Aorta (tissue), 5 donors: Measurements from ENCODE around the gene SLC5A10. TPM values are rescaled to one million over a fixed set of nuclear protein-coding genes. Genes with fewer than 3 reads are reported as not detected.
A peak's percentile ranks its signal among the peaks of the same experiment; 100 is the strongest.
"Not testable (repeated sequence)": the region's sequence is repeated elsewhere in the genome, so short reads cannot be mapped to it uniquely, and the experiment has no call there.

Experiments
- ATAC-seq: fragments of 200-7000 bp; cut with Tn5 transposase; one replicate; pipeline ENCODE4 v1.9.1; 2022; ENCODE audit warnings: moderate library complexity; ENCODE audit not compliant: low FRiP score
- DNase-seq, 2 donors: peaks; one replicate each; pipeline ENCODE4 v3.0.0-alpha.2; 2020
- H3K27ac ChIP-seq, 2 donors: one replicate each; pipeline ENCODE4 v1.5.1; 2013; ENCODE audit warnings: low read length in 2 of 2, mild to moderate bottlenecking in 2 of 2, moderate library complexity in 2 of 2, control low read depth in 1 of 2, inconsistent platforms in 1 of 2, low read depth in 1 of 2
- H3K27me3 ChIP-seq, 2 donors: one replicate each; pipeline ENCODE4 v1.6.1; 2013; ENCODE audit warnings: control low read depth in 1 of 2, low read length in 1 of 2, mild to moderate bottlenecking in 1 of 2, moderate library complexity in 1 of 2; ENCODE audit not compliant: insufficient read depth in 2 of 2, control insufficient read depth in 1 of 2
- H3K36me3 ChIP-seq, 2 donors: one replicate each; pipeline ENCODE4 v1.6.1; 2013; ENCODE audit warnings: control low read depth in 1 of 2, low read length in 1 of 2, mild to moderate bottlenecking in 1 of 2; ENCODE audit not compliant: insufficient read depth in 2 of 2, control insufficient read depth in 1 of 2
- H3K4me1 ChIP-seq, 2 donors: one replicate each; pipeline ENCODE4 v1.6.1; 2013; ENCODE audit warnings: low read length in 2 of 2, control low read depth in 1 of 2, mild to moderate bottlenecking in 1 of 2, moderate library complexity in 1 of 2; ENCODE audit not compliant: insufficient read depth in 2 of 2, control insufficient read depth in 1 of 2
- H3K4me3 ChIP-seq, 2 donors: one replicate each; pipeline ENCODE4 v1.5.1; 2013; ENCODE audit warnings: low read length in 2 of 2, control low read depth in 1 of 2, mild to moderate bottlenecking in 1 of 2
- H3K9me3 ChIP-seq: one replicate; pipeline ENCODE4 v1.6.1; 2013; ENCODE audit warnings: mild to moderate bottlenecking, low read length; ENCODE audit not compliant: control insufficient read depth
- WGBS, 2 donors: extraction: QIAGEN DNeasy Blood & Tissue Kit; methylation state at CpG; one replicate each; pipeline ENCODE4 v1.1.7; 2013; 5-methylcytosine and 5-hydroxymethylcytosine counted together
- intact Hi-C, 2 donors: fragments of 100-400 bp; cut with DNase I; formaldehyde crosslinking; loops; one replicate each; pipeline versions ENCODE4 v1.14.2 to v1.15.0; 2022
- polyA plus RNA-seq, 2 donors: library from polyadenylated mRNA; stranded (reverse); fragments of 200-250 nt; gene quantifications; one replicate each; pipeline ENCODE4 v1.2.3, GENCODE V29; 2013
- total RNA-seq, 2 donors: library from RNA; stranded (reverse); fragmentation: NEBNext Ultra II Directional; extraction: Animal tissue kit (Norgen Biotek cat#: 25700); gene quantifications; one replicate each; pipeline ENCODE4 v1.2.1, GENCODE V29; 2021
- donor health status: healthy with polysubstance abuse.
- donor health status: Bipolar disorder and iron deficiency.
- donor health status: DM: no; HTN: no; CAD: no.
- donor health status: DM: no; HTN: no; CAD: no.
- donor health status: DM: yes; HTN: yes; CAD: no.

SLC5A10 gene
- total and polyA plus RNA-seq, 4 donors = 0.23 TPM; not detected in 3

GRCh38 chr17:19020016-19020415, 68.1 kb downstream of the SLC5A10 start:
- intact Hi-C loops = loop anchor here in 1 of 2 donors (10.0 kb wide), 1 partner anchor 65 kb away; the partner anchor contains the start of gene SLC5A10

GRCh38 chr17:19021011-19021621, 69.2 kb downstream of the SLC5A10 start:
- ATAC-seq, H3K4me1 ChIP-seq, H3K27me3 ChIP-seq, H3K27ac ChIP-seq, H3K9me3 ChIP-seq, H3K36me3 ChIP-seq, H3K4me3 ChIP-seq: not testable (repeated sequence)
- peak; percentile 33 to 43 for DNase-seq
- 86 to 90% methylated on average over 7 of the region's 7 CpGs for WGBS, 2 donors
- intact Hi-C loops = loop anchor here in 1 of 2 donors (10.0 kb wide), 1 partner anchor 66 kb away; the partner anchor contains the start of gene SLC5A10

More at GRCh38 chr17:19020016-19020415, 68.1 kb downstream of the SLC5A10 start:
- Histone ChIP-seq H3K4me1 (no peaks in the 10 kb centered on the region), H3K27ac (no peak overlapping the region), H3K27me3 (no peaks in the 10 kb centered on the region), H3K9me3 (no peaks in the 10 kb centered on the region), H3K36me3 (no peaks in the 10 kb centered on the region), H3K4me3 (no peak overlapping the region)
- DNase-seq (peak in 1 of 2 donors; percentile 22), ATAC-seq (no peak)
- 94 to 97% methylated on average over 3 of the region's 3 CpGs for WGBS, 2 donors

- ATAC-seq (no peak), DNase-seq (peak; percentile 48 to 75)
- 94 to 96% methylated on average over 24 of the region's 24 CpGs for WGBS, 2 donors
- H3K4me1 ChIP-seq = no peaks in the 10 kb centered on the region
- no peak overlapping the region for H3K27ac ChIP-seq
- no peaks in the 10 kb centered on the region for H3K9me3 ChIP-seq
- intact Hi-C loops = loop anchor here in 1 of 2 donors (10.0 kb wide), 1 partner anchor 67 kb away; the partner anchor contains the start of gene SLC5A10
- no peaks in the 10 kb centered on the region for H3K36me3 ChIP-seq
- no peaks in the 10 kb centered on the region for H3K27me3 ChIP-seq
- no peak overlapping the region for H3K4me3 ChIP-seq
These were observed 69.7 kb downstream of the SLC5A10 start for GRCh38 chr17:19021622-19022083.

- ATAC-seq = no peak
- H3K4me1 ChIP-seq = no peaks in the 10 kb centered on the region
- WGBS, 2 donors = 93 to 94% methylated on average over 5 of the region's 5 CpGs
- intact Hi-C loops = loop anchor here in 1 of 2 donors (10.0 kb wide), 1 partner anchor 67 kb away; the partner anchor contains the start of gene SLC5A10
- H3K27ac ChIP-seq = no peak overlapping the region
- peak; percentile 39 to 43 for DNase-seq
- no peaks in the 10 kb centered on the region for H3K9me3 ChIP-seq
- H3K4me3 ChIP-seq = no peak overlapping the region
- no peaks in the 10 kb centered on the region for H3K36me3 ChIP-seq
- no peaks in the 10 kb centered on the region for H3K27me3 ChIP-seq
These were observed 70.2 kb downstream of the SLC5A10 start for GRCh38 chr17:19022128-19022527.

- ATAC-seq (no peak), DNase-seq (peak; percentile 21 to 74)
- intact Hi-C loops = loop anchor here in 1 of 2 donors (10.0 kb wide), 1 partner anchor 68 kb away; the partner anchor contains the start of gene SLC5A10
- no peaks in the 10 kb centered on the region for H3K36me3 ChIP-seq
- WGBS, 2 donors = 85 to 90% methylated on average over 6 of the region's 6 CpGs
- H3K27ac ChIP-seq = no peak overlapping the region
- H3K9me3 ChIP-seq = no peaks in the 10 kb centered on the region
- no peak overlapping the region for H3K4me3 ChIP-seq
- no peaks in the 10 kb centered on the region for H3K27me3 ChIP-seq
- H3K4me1 ChIP-seq = no peaks in the 10 kb centered on the region
These were observed 70.8 kb downstream of the SLC5A10 start for GRCh38 chr17:19022747-19023146.

GRCh38 chr17:19023209-19023999, 71.4 kb downstream of the SLC5A10 start:
- Histone ChIP-seq H3K4me3 (no peak overlapping the region), H3K9me3 (no peaks in the 10 kb centered on the region), H3K4me1 (no peaks in the 10 kb centered on the region), H3K27ac (no peak overlapping the region), H3K27me3 (no peaks in the 10 kb centered on the region), H3K36me3 (no peaks in the 10 kb centered on the region)
- ATAC-seq (no peak), DNase-seq (peak; percentile 5 to 33)
- WGBS, 2 donors = 78 to 90% methylated on average over 9 of the region's 9 CpGs
- intact Hi-C loops = loop anchor here in 1 of 2 donors (10.0 kb wide), 1 partner anchor 69 kb away; the partner anchor contains the start of gene SLC5A10

GRCh38 chr17:19024101-19025078, 72.4 kb downstream of the SLC5A10 start:
- intact Hi-C loops = loop anchor here in 1 of 2 donors (10.0 kb wide), 1 partner anchor 70 kb away; the partner anchor contains the start of gene SLC5A10
- Histone ChIP-seq H3K4me1 (no peaks in the 10 kb centered on the region), H3K27ac (no peak overlapping the region), H3K27me3 (no peaks in the 10 kb centered on the region), H3K9me3 (no peaks in the 10 kb centered on the region), H3K4me3 (no peak overlapping the region), H3K36me3 (no peaks in the 10 kb centered on the region)
- ATAC-seq = no peak
- 88 to 89% methylated on average over 22 of the region's 22 CpGs for WGBS, 2 donors
- peak; percentile 29 to 55 for DNase-seq

- DNase-seq, ATAC-seq, H3K4me3 ChIP-seq, H3K4me1 ChIP-seq, H3K27ac ChIP-seq, H3K36me3 ChIP-seq, H3K9me3 ChIP-seq, H3K27me3 ChIP-seq: not testable (repeated sequence)
- intact Hi-C loops = loop anchor here in 1 of 2 donors (10.0 kb wide), 1 partner anchor 74 kb away; the partner anchor contains the start of gene SLC5A10
- no CpG with 5 or more reads among the region's 11 CpGs for WGBS, 2 donors
These were observed 76.7 kb downstream of the SLC5A10 start for GRCh38 chr17:19028671-19029070.
